ENCODE measurements around the gene PTPRT. TPM values are rescaled to one million over a fixed set of nuclear protein-coding genes. Genes with fewer than 3 reads are reported as not detected.

Gene PTPRT
- total and polyA plus RNA-seq, 2 experiments from 2014 or later: not detected

- DNase-seq (ENCODE audit: low spot score) (no peak), ATAC-seq (no peak)
- TF ChIP-seq ETS1 (IDR thresholded peaks at IDR 0.05) (no peak), REST (IDR thresholded peaks at IDR 0.05; ENCODE audit: unreplicated experiment) (no peak)
- H3K27ac Mint-ChIP-seq: no peak overlapping the region
- Histone ChIP-seq H3K36me3 (ENCODE audit: insufficient read depth) (0 out of 2 replicates have a peak, but pooled peaks cover 3% of the 10 kb centered on the region), H4K20me1 (replicated peaks; ENCODE audit: insufficient read depth) (no peaks in the 10 kb centered on the region), H3K27ac (ENCODE audit: low read depth) (no peak overlapping the region), H2AFZ (no peak overlapping the region), H3K4me3 (no peak overlapping the region), H3K9me2 (ENCODE audit: insufficient read depth) (no peaks in the 10 kb centered on the region), H3K4me2 (no peak overlapping the region), H3K79me2 (replicated peaks; ENCODE audit: insufficient read depth) (no peaks in the 10 kb centered on the region), H3K27me3 (ENCODE audit: insufficient read depth) (no peaks in the 10 kb centered on the region), H3F3A (replicated peaks; ENCODE audit: low read depth) (no peaks in the 10 kb centered on the region), H3K4me1 (ENCODE audit: insufficient read depth) (no peaks in the 10 kb centered on the region)
- no peaks in the 10 kb centered on the region for H3K27me3 Mint-ChIP-seq (ENCODE audit: insufficient read depth, low read depth, poor library complexity)
- peaks cover 96% of the 10 kb centered on the region for H3K9me3 Mint-ChIP-seq
- H3K4me1 Mint-ChIP-seq: peaks cover 3% of the 10 kb centered on the region; the same call in 1 of the 3 replicates
- peaks cover 23% of the 10 kb centered on the region for H3K36me3 Mint-ChIP-seq (ENCODE audit: low read depth)
- no peak overlapping the region for H3K4me3 Mint-ChIP-seq
Observed at GRCh38 chr20:42749556-42749955, 440.1 kb downstream of the PTPRT start.

GRCh38 chr20:42747765-42748411 is 441.8 kb downstream of the PTPRT start:
- H2AFZ ChIP-seq: no peak overlapping the region

More at GRCh38 chr20:42747765-42748411, 441.8 kb downstream of the PTPRT start:
- no peaks in the 10 kb centered on the region for H3K27me3 ChIP-seq (ENCODE audit: insufficient read depth)
- no peak overlapping the region for H3K4me2 ChIP-seq
- no peaks in the 10 kb centered on the region for H3F3A ChIP-seq (replicated peaks; ENCODE audit: low read depth)
- no peaks in the 10 kb centered on the region for H3K79me2 ChIP-seq (replicated peaks; ENCODE audit: insufficient read depth)
- H4K20me1 ChIP-seq (replicated peaks; ENCODE audit: insufficient read depth): no peaks in the 10 kb centered on the region
- H3K27ac Mint-ChIP-seq: no peak overlapping the region
- DNase-seq (ENCODE audit: low spot score) (no peak), ATAC-seq (no peak)
- no peak overlapping the region for H3K4me3 Mint-ChIP-seq
- 0 out of 2 replicates have a peak, but pooled peaks cover 3% of the 10 kb centered on the region for H3K36me3 ChIP-seq (ENCODE audit: insufficient read depth)
- H3K9me3 Mint-ChIP-seq: peaks cover 98% of the 10 kb centered on the region
- H3K36me3 Mint-ChIP-seq (ENCODE audit: low read depth): peaks cover 27% of the 10 kb centered on the region
- H3K4me1 ChIP-seq (ENCODE audit: insufficient read depth): no peaks in the 10 kb centered on the region
- no peaks in the 10 kb centered on the region for H3K27me3 Mint-ChIP-seq (ENCODE audit: insufficient read depth, low read depth, poor library complexity)
- H3K4me1 Mint-ChIP-seq: peaks cover 3% of the 10 kb centered on the region; the same call in 1 of the 3 replicates
- H3K9me2 ChIP-seq (ENCODE audit: insufficient read depth): no peaks in the 10 kb centered on the region
- H3K4me3 ChIP-seq: no peak overlapping the region
- no peak for TF ChIP-seq ZNF331 (CRISPR knock-in tag; IDR thresholded peaks at IDR 0.05; ENCODE audit: low read depth)
- no peak for TF ChIP-seq JUNB (IDR thresholded peaks at IDR 0.05; ENCODE audit: unreplicated experiment)
- TF ChIP-seq ZNF462 (CRISPR knock-in tag; IDR thresholded peaks at IDR 0.05): no peak
- no peak for TF ChIP-seq ETS1 (IDR thresholded peaks at IDR 0.05)
- no peak for TF ChIP-seq POLR2AphosphoS5 (IDR thresholded peaks at IDR 0.05; ENCODE audit: low read depth)
- no peak overlapping the region for H3K27ac ChIP-seq (ENCODE audit: low read depth)
